Keratinocyte (primary cell): ENCODE measurements around the gene KIF26A. TPM values are rescaled to one million over a fixed set of nuclear protein-coding genes. Genes with fewer than 3 reads are reported as not detected.

ENCODE experiments used
- DNase-seq: peaks from one replicate; pipeline ENCODE4 v3.0.0-alpha.2; 2011; ENCODE audit warnings: low read depth, missing footprints, low spot score
- FAIRE-seq: peaks from 2 replicates; lab custom pipeline; 2011; peaks lifted over from hg19 to GRCh38; lab: Jason Lieb, UNC
- H2AFZ ChIP-seq: 2 replicates; pipeline ENCODE4 v1.6.0; 2012; ENCODE audit warnings: low read length, control low read depth, inconsistent platforms; ENCODE audit not compliant: control insufficient read depth
- H3K27ac ChIP-seq: 2 replicates; pipeline ENCODE4 v1.5.1; 2011; ENCODE audit warnings: low read length; ENCODE audit not compliant: control insufficient read depth, insufficient read depth
- H3K27me3 ChIP-seq: 3 replicates; pipeline ENCODE4 v1.6.0; 2011; ENCODE audit warnings: low read length; ENCODE audit not compliant: control insufficient read depth, insufficient read depth; ENCODE audit errors: extremely low read depth
- H3K36me3 ChIP-seq, 2 experiments: 2 replicates in 1 of 2; 3 replicates in 1 of 2; pipeline ENCODE4 v1.5.1; 2011; ENCODE audit warnings: low read length in 2 of 2, mild to moderate bottlenecking in 1 of 2; ENCODE audit not compliant: control insufficient read depth in 2 of 2, insufficient read depth in 2 of 2; ENCODE audit errors: extremely low read depth in 1 of 2
- H3K4me1 ChIP-seq: 3 replicates; pipeline ENCODE4 v1.5.1; 2011; ENCODE audit warnings: low read length; ENCODE audit not compliant: control insufficient read depth, insufficient read depth; ENCODE audit errors: extremely low read depth
- H3K4me2 ChIP-seq: 3 replicates; pipeline ENCODE4 v1.6.0; 2011; ENCODE audit warnings: low read depth, low read length; ENCODE audit not compliant: control insufficient read depth, insufficient read depth; ENCODE audit errors: extremely low read depth
- H3K4me3 ChIP-seq, 3 experiments: fragments of 200-600 bp in 1 of 3; sonication (generic) in 1 of 3; 2 replicates in 2 of 3; 3 replicates in 1 of 3; pipeline ENCODE4 v1.5.1; 2011 to 2016; ENCODE audit warnings: low read length in 3 of 3, mild to moderate bottlenecking in 3 of 3, control low read depth in 2 of 3, inconsistent platforms in 1 of 3, low read depth in 1 of 3, mixed read lengths in 1 of 3, mixed run types in 1 of 3, moderate library complexity in 1 of 3; ENCODE audit not compliant: control insufficient read depth in 2 of 3, insufficient read depth in 2 of 3; ENCODE audit errors: extremely low read depth in 1 of 3
- H3K79me2 ChIP-seq: 2 replicates; pipeline ENCODE4 v1.6.0; 2012; ENCODE audit warnings: low read length; ENCODE audit not compliant: control insufficient read depth, insufficient read depth
- H3K9ac ChIP-seq: 3 replicates; pipeline ENCODE4 v1.6.0; 2011; ENCODE audit warnings: low read length; ENCODE audit not compliant: control insufficient read depth, insufficient read depth; ENCODE audit errors: extremely low read depth
- H3K9me1 ChIP-seq: 3 replicates; pipeline ENCODE4 v1.6.0; 2011; ENCODE audit warnings: low read length; ENCODE audit not compliant: control insufficient read depth, insufficient read depth; ENCODE audit errors: extremely low read depth
- H3K9me3 ChIP-seq: 2 replicates; pipeline ENCODE4 v1.5.1; 2012; ENCODE audit warnings: low read depth, low read length; ENCODE audit not compliant: control insufficient read depth
- H4K20me1 ChIP-seq: 3 replicates; pipeline ENCODE4 v1.6.0; 2011; ENCODE audit warnings: low read length; ENCODE audit not compliant: control insufficient read depth, insufficient read depth; ENCODE audit errors: extremely low read depth
- EZH2 ChIP-seq: IDR thresholded peaks from one replicate; pipeline ENCODE4 v1.6.1; 2012; ENCODE audit warnings: inconsistent platforms, mild to moderate bottlenecking, low read length, moderate library complexity
- dilution Hi-C: fragments of 300-500 bp; cut with MboI; formaldehyde crosslinking; loops from one replicate; pipeline ENCODE4 v1.7.0; 2020; ENCODE audit warnings: low sequenced_read_pairs; ENCODE audit not compliant: extremely low pct_ligation_motif_present
- polyA plus RNA-seq, 5 experiments: library from polyadenylated mRNA; depleted of rRNA in 3 of 5; stranded (reverse) in 3 of 5; stranded (forward) in 1 of 5; unstranded in 1 of 5; fragments of >200 nt; gene quantifications; 1 replicate in 1 of 5; 2 replicates in 3 of 5; 3 replicates in 1 of 5; pipeline versions ENCODE4 v1.2.1 to v1.2.3, GENCODE V29; 2011 to 2012; ENCODE audit warnings: missing spikeins in 2 of 5, low read depth in 1 of 5, low replicate concordance in 1 of 5
- TF ChIP-seq, protein P1 (sequence below), 3 experiments: IDR thresholded peaks in 1 of 3; conservative IDR thresholded peaks in 1 of 3; optimal IDR thresholded peaks in 1 of 3; 2 replicates in 2 of 3; 3 replicates in 1 of 3; pipeline versions ENCODE3 to v1.5.1; 2011; ENCODE audit warnings: low read length in 3 of 3, mild to moderate bottlenecking in 3 of 3, moderate library complexity in 2 of 3, control low read depth in 1 of 3, inconsistent platforms in 1 of 3; ENCODE audit not compliant: insufficient read depth in 2 of 3; ENCODE audit errors: extremely low read depth in 1 of 3

Gene KIF26A
- polyA plus RNA-seq, 1 donor (not counting 4 experiments of a cell fraction or from before 2014, with no cell fraction given): 0.07 TPM

DNA sequence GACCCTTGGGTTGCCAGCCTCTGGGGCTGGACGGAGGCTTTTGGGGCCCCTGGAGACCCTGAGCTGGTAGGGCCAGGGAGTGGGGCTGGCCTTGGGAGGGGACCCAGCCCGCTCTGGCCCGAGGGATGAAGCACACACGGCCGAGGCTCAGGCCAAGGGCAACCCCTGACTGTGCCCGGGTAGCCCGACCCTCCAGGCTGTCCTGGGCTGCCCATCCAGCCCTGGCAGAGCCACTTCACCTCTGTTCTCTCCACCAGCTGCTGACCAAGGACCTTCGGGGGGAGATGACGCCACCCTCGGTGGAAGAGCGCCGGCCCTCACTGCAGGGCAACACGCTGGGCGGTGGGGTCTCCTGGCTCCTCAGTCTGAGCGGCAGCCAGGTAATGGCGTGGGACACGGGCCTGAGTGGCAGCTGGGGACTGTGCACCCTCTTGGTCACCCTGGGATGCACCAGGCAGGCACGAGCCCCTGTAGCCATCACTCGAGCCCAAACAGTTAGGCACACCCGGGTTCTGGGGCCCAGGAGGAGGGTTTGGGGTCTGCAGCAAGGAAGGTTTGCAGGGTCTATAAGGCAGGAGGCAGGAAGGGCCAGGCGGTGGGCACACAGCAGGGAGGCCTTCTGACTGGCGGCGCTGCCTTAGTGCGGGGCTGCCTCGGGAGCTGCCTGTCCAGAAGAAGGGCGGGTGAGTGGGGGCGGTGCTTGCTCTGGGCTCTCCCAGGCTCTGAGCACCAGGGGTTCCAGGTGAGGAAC, 33.1 kb upstream of the KIF26A start:
- no peaks in the 10 kb centered on the region for H3K36me3 ChIP-seq
- H3K27me3 ChIP-seq: no peaks in the 10 kb centered on the region
- no peak overlapping the region for H2AFZ ChIP-seq
- no peaks in the 10 kb centered on the region for H3K79me2 ChIP-seq
- peaks cover 28% of the 10 kb centered on the region for H3K4me1 ChIP-seq
- no peaks in the 10 kb centered on the region for H3K9me3 ChIP-seq
- no peak overlapping the region for H3K27ac ChIP-seq
- H3K4me3 ChIP-seq: no peak overlapping the region
- no peaks in the 10 kb centered on the region for H4K20me1 ChIP-seq
- dilution Hi-C loops: no loop called here
- H3K4me2 ChIP-seq: no peak overlapping the region
- H3K9ac ChIP-seq: no peak overlapping the region
- DNase-seq (no peak), FAIRE-seq (no peak)
- TF ChIP-seq EZH2: no peak
- TF ChIP-seq, protein P1, sequence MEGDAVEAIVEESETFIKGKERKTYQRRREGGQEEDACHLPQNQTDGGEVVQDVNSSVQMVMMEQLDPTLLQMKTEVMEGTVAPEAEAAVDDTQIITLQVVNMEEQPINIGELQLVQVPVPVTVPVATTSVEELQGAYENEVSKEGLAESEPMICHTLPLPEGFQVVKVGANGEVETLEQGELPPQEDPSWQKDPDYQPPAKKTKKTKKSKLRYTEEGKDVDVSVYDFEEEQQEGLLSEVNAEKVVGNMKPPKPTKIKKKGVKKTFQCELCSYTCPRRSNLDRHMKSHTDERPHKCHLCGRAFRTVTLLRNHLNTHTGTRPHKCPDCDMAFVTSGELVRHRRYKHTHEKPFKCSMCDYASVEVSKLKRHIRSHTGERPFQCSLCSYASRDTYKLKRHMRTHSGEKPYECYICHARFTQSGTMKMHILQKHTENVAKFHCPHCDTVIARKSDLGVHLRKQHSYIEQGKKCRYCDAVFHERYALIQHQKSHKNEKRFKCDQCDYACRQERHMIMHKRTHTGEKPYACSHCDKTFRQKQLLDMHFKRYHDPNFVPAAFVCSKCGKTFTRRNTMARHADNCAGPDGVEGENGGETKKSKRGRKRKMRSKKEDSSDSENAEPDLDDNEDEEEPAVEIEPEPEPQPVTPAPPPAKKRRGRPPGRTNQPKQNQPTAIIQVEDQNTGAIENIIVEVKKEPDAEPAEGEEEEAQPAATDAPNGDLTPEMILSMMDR (optimal IDR thresholded peaks at IDR 0.05 in 1 of 3, IDR thresholded peaks at IDR 0.05 in 1 of 3, conservative IDR thresholded peaks at IDR 0.05 in 1 of 3; ENCODE audit: extremely low read depth in 1 of 3, insufficient read depth in 2 of 3, low read length in 3 of 3): no peak
- no peaks in the 10 kb centered on the region for H3K9me1 ChIP-seq

GRCh38 chr14:104105822-104106470, 32.4 kb upstream of the KIF26A start:
- H3K4me2 ChIP-seq: no peak overlapping the region
- no peak overlapping the region for H3K9ac ChIP-seq
- no peaks in the 10 kb centered on the region for H3K27me3 ChIP-seq
- H3K27ac ChIP-seq: no peak overlapping the region
- TF ChIP-seq, protein P1 (optimal IDR thresholded peaks at IDR 0.05 in 1 of 3, IDR thresholded peaks at IDR 0.05 in 1 of 3, conservative IDR thresholded peaks at IDR 0.05 in 1 of 3; ENCODE audit: extremely low read depth in 1 of 3, insufficient read depth in 2 of 3, low read length in 3 of 3): no peak
- no peak for TF ChIP-seq EZH2
- peaks cover 21% of the 10 kb centered on the region for H3K4me1 ChIP-seq
- DNase-seq (no peak), FAIRE-seq (no peak)
- no peak overlapping the region for H3K4me3 ChIP-seq
- H3K9me1 ChIP-seq: no peaks in the 10 kb centered on the region
- no peaks in the 10 kb centered on the region for H3K9me3 ChIP-seq
- H4K20me1 ChIP-seq: no peaks in the 10 kb centered on the region
- no peaks in the 10 kb centered on the region for H3K36me3 ChIP-seq
- dilution Hi-C loops: no loop called here
- H2AFZ ChIP-seq: no peak overlapping the region
- no peaks in the 10 kb centered on the region for H3K79me2 ChIP-seq
